ENCODE measurements around the gene RALA. TPM values are rescaled to one million over a fixed set of nuclear protein-coding genes. Genes with fewer than 3 reads are reported as not detected.

The RALA gene
- total RNA-seq, 4 donors from 2014 or later, result 18.3 to 29.7 (median 20.0) TPM

DNA sequence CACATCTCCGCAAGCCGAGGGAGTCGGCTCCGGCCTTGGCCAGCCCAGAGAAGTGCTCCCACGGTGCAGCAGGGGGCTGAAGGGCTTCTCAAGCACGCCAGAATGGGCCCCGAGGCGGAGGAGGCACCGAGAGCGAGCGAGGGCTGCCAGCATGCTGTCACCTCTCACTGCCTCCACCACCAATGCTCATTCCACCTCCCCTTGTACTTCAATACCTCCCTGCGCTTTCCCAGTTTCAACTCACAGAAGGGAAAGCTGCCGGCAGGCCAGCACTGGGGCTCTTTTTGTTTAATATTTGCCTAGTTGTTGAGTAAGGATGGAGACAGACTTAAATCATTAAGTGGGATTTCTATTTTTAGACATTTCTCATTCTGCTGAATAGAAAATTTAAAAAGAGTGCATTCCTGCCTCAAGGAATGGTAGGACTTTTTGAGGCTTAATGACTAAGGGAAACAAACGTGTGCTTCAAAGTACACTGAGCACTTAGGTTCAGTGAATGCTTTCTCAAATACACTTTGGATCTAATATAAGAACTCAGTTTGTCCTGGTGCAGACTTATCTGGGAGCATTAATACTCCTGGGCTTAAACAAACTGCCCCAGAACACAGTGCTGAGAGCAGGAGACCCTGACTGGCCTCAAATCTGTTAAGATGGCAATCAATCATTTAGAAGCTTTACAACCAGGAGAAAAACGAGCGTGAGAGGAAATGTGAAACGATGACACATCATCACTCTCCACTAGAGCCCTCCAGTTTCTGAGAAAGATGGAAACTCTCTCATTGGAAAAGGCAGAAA, 131.2 kb downstream of the RALA start:
- intact Hi-C loops (cut with DNase I), result no loop called here
- Histone ChIP-seq H3K27me3 (no peaks in the 10 kb centered on the region), H3K9me3 (no peaks in the 10 kb centered on the region), H3K4me1 (peaks cover 32 to 34% of the 10 kb centered on the region in 2 donors), H3K36me3 (no peaks in the 10 kb centered on the region), H3K4me3 (replicated peaks in 1 of 3) (peak overlapping the region in 1 of 3 donors; percentile 4), H3K27ac (peak overlapping the region; percentile 89 to 96 (median 89))
- TF ChIP-seq POLR2A (IDR thresholded peaks at IDR 0.05), result no peak
- TF ChIP-seq, protein P1, sequence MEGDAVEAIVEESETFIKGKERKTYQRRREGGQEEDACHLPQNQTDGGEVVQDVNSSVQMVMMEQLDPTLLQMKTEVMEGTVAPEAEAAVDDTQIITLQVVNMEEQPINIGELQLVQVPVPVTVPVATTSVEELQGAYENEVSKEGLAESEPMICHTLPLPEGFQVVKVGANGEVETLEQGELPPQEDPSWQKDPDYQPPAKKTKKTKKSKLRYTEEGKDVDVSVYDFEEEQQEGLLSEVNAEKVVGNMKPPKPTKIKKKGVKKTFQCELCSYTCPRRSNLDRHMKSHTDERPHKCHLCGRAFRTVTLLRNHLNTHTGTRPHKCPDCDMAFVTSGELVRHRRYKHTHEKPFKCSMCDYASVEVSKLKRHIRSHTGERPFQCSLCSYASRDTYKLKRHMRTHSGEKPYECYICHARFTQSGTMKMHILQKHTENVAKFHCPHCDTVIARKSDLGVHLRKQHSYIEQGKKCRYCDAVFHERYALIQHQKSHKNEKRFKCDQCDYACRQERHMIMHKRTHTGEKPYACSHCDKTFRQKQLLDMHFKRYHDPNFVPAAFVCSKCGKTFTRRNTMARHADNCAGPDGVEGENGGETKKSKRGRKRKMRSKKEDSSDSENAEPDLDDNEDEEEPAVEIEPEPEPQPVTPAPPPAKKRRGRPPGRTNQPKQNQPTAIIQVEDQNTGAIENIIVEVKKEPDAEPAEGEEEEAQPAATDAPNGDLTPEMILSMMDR (IDR thresholded peaks at IDR 0.05), result peak in 3 of 6 experiments; percentile 4 to 37 (median 34)
- WGBS, 2 donors, result 29 to 44% methylated on average over 17 of the region's 17 CpGs
- DNase-seq, result peak; percentile 76 to 82

GRCh38 chr7:39757604-39758003, 134.2 kb downstream of the RALA start:
- WGBS, 2 donors, result 75 to 76% methylated on average over 4 of the region's 4 CpGs
- intact Hi-C loops (cut with DNase I), result no loop called here
- Histone ChIP-seq H3K27me3 (no peaks in the 10 kb centered on the region), H3K4me3 (replicated peaks in 1 of 3) (no peak overlapping the region), H3K9me3 (no peaks in the 10 kb centered on the region), H3K27ac (peak overlapping the region; percentile 60 to 81 (median 79)), H3K36me3 (no peaks in the 10 kb centered on the region), H3K4me1 (peaks cover 32 to 34% of the 10 kb centered on the region in 2 donors)
- TF ChIP-seq, protein P1 (IDR thresholded peaks at IDR 0.05), result no peak
- no peak for TF ChIP-seq POLR2A (IDR thresholded peaks at IDR 0.05)
- DNase-seq, result no peak

Other genes with a start within 250 kb of the RALA start
- 10 to 100 TPM; 27.1 to 59.4 (median 33.6) TPM for gene YAE1, start 57.2 kb upstream of the RALA start, total RNA-seq

Measured in thyroid gland (tissue), 4 donors.